ENCODE results near the gene NCAPD3. TPM values are rescaled to one million over a fixed set of nuclear protein-coding genes. Genes with fewer than 3 reads are reported as not detected.

Gene NCAPD3
- total RNA-seq, 1 experiment from 2014 or later: 52.2 TPM

GRCh38 chr11:134231958-134232659 lies 8.3 kb upstream of the NCAPD3 start:
- TF ChIP-seq CTCF (conservative IDR thresholded peaks at IDR 0.05): no peak
- no peak overlapping the region for H3K27ac ChIP-seq (ENCODE audit: insufficient read length, low read depth, low read length)
- H4K91ac ChIP-seq (ENCODE audit: insufficient read length, low read depth, low read length): no peak overlapping the region
- H2AK5ac ChIP-seq (ENCODE audit: insufficient read length, low read length): no peak overlapping the region
- H3K4me1 ChIP-seq (ENCODE audit: insufficient read depth, low read length): no peaks in the 10 kb centered on the region
- no peaks in the 10 kb centered on the region for H3K79me1 ChIP-seq (ENCODE audit: insufficient read depth, low read depth, low read length, poor library complexity, severe bottlenecking)
- H3K14ac ChIP-seq (ENCODE audit: insufficient read depth, low read length): no peak overlapping the region
- Mint-ChIP-seq H3K9me3 (no peaks in the 10 kb centered on the region), H3K4me1 (peaks cover 5 to 7% of the 10 kb centered on the region in 2 experiments; a peak in 3 of 4 replicates), H3K27me3 (ENCODE audit: low read depth) (no peaks in the 10 kb centered on the region; the same call in 1 of the 2 replicates), H3K4me3 (no peak overlapping the region), H3K27ac (peak overlapping the region in 1 of 3 experiments; percentile 26; a peak in 1 of 7 replicates), H3K36me3 (ENCODE audit: insufficient read depth in 1 of 3, low read depth in 3 of 3) (peaks cover 0 to 5% (median 0%) of the 10 kb centered on the region in 3 experiments; a peak in 3 of 7 replicates)
- DNase-seq: peak; percentile 10
- no peak overlapping the region for H3T11ph ChIP-seq (ENCODE audit: low read length)
- no peak overlapping the region for H4K8ac ChIP-seq (replicated peaks; ENCODE audit: insufficient read length, low read depth, low read length)
- no peak overlapping the region for H2BK15ac ChIP-seq (ENCODE audit: low read depth, low read length)
- no peaks in the 10 kb centered on the region for H3K9me3 ChIP-seq (ENCODE audit: control insufficient read depth, low read depth, low read length)
- H2AFZ ChIP-seq (ENCODE audit: low read length): no peak overlapping the region
- H2BK120ac ChIP-seq (ENCODE audit: low read depth, low read length, poor library complexity, severe bottlenecking): no peak overlapping the region
- H3K18ac ChIP-seq (ENCODE audit: insufficient read length, low read depth, low read length): no peak overlapping the region
- no peak overlapping the region for H2BK5ac ChIP-seq (ENCODE audit: insufficient read length, low read length)
- H3K79me2 ChIP-seq (ENCODE audit: insufficient read depth, low read length): no peaks in the 10 kb centered on the region
- H3K4me2 ChIP-seq (ENCODE audit: insufficient read depth, insufficient read length, low read length): no peak overlapping the region
- H3K23me2 ChIP-seq (ENCODE audit: insufficient read length, low read depth, low read length, poor library complexity, severe bottlenecking): no peaks in the 10 kb centered on the region
- H3K27me3 ChIP-seq (ENCODE audit: insufficient read depth, low read length): no peaks in the 10 kb centered on the region
- no CpG with 5 or more reads among the region's 10 CpGs for WGBS (ENCODE audit: extremely low coverage, insufficient read length, low lambda C conversion rate)
- H4K20me1 ChIP-seq (ENCODE audit: control insufficient read depth, insufficient read depth, insufficient read length): no peaks in the 10 kb centered on the region
- no peak overlapping the region for H3K56ac ChIP-seq (ENCODE audit: insufficient read length, low read depth, low read length)
- H3K9ac ChIP-seq (ENCODE audit: extremely low read depth, insufficient read length, low read length): no peak overlapping the region
- no peak overlapping the region for H2BK20ac ChIP-seq (ENCODE audit: low read depth, low read length, poor library complexity, severe bottlenecking)
- H3K23ac ChIP-seq (ENCODE audit: insufficient read length, low read depth, low read length): no peak overlapping the region
- no peak overlapping the region for H3K4ac ChIP-seq (ENCODE audit: low read depth, low read length)
- no peak overlapping the region for H2BK12ac ChIP-seq (ENCODE audit: insufficient read length, low read depth, low read length)
- H4K5ac ChIP-seq (ENCODE audit: insufficient read length, low read depth, low read length): no peak overlapping the region
